HepG2 (cell line): ENCODE measurements around the gene LTV1. TPM values are rescaled to one million over a fixed set of nuclear protein-coding genes. Genes with fewer than 3 reads are reported as not detected.

ENCODE experiments used
- ATAC-seq: fragments of 200-7000 bp; cut with Tn5 transposase; 3 replicates; pipeline ENCODE4 v1.9.1; 2020; ENCODE audit warnings: mild to moderate bottlenecking, moderate library complexity
- BruUV-seq: library from RNA; stranded (reverse); fragments of 400-500 nt; replicated peaks from 2 replicates; lab custom pipeline; 2021; lab: Mats Ljungman, UMichigan
- CTCF ChIA-PET: fragments of 300-600 bp; formaldehyde crosslinking; extraction: SDS; loops from one replicate; lab custom pipeline; 2021; ENCODE audit warnings: low total read pairs, inconsistent platforms, low intra/inter-chr PET ratio; lab: Yijun Ruan, JAX
- POLR2A ChIA-PET: fragments of 350-600 bp; sonication (Branson Sonifier 250); formaldehyde crosslinking; loops from one replicate; lab custom pipeline; 2020; ENCODE audit warnings: antibody characterized with exemption, inconsistent platforms; lab: Yijun Ruan, JAX
- DNase-seq: peaks from one replicate; pipeline ENCODE4 v3.0.0-alpha.2; 2015; ENCODE audit warnings: low spot score
- FAIRE-seq: peaks from 3 replicates; lab custom pipeline; 2011; peaks lifted over from hg19 to GRCh38; lab: Jason Lieb, UNC
- H2AFZ ChIP-seq: one replicate; pipeline ENCODE4 v1.6.1; 2011; ENCODE audit warnings: low read length, inconsistent platforms
- H3K27ac ChIP-seq: fragments of 300-600 bp; 3 replicates; pipeline ENCODE4 v1.8.0; 2011; ENCODE audit warnings: mixed run types, mild to moderate bottlenecking, mixed read lengths, low read length, inconsistent platforms; ENCODE audit not compliant: insufficient read depth; ENCODE audit errors: extremely low read length
- H3K27me3 ChIP-seq, 2 experiments: fragments of 200-600 bp in 1 of 2; 2 replicates in 1 of 2; 3 replicates in 1 of 2; pipeline versions ENCODE4 v1.6.0 to v1.8.0; 2011; ENCODE audit warnings: low read length in 2 of 2, mild to moderate bottlenecking in 2 of 2, moderate library complexity in 2 of 2, inconsistent platforms in 1 of 2; ENCODE audit not compliant: insufficient read depth in 2 of 2, control insufficient read depth in 1 of 2
- H3K36me3 ChIP-seq, 2 experiments: fragments of 200-600 bp in 1 of 2; replicated peaks in 1 of 2; 2 replicates in 1 of 2; 3 replicates in 1 of 2; pipeline versions ENCODE4 v1.5.1 to v1.8.0; 2011; ENCODE audit warnings: low read length in 2 of 2, inconsistent platforms in 1 of 2; ENCODE audit not compliant: insufficient read depth in 2 of 2, control insufficient read depth in 1 of 2
- H3K4me1 ChIP-seq: 2 replicates; pipeline ENCODE4 v1.5.1; 2012; ENCODE audit warnings: low read length, inconsistent platforms; ENCODE audit not compliant: insufficient read depth
- H3K4me2 ChIP-seq: 2 replicates; pipeline ENCODE4 v1.6.0; 2011; ENCODE audit warnings: low read depth, low read length, inconsistent platforms
- H3K4me3 ChIP-seq, 3 experiments: fragments of 200-600 bp in 1 of 3; sonication (generic), shearing (Covaris generic) in 1 of 3; replicated peaks in 1 of 3; 2 replicates each; pipeline ENCODE4 v1.5.1; 2011 to 2016; ENCODE audit warnings: low read length in 3 of 3, inconsistent platforms in 2 of 3, low read depth in 2 of 3, mild to moderate bottlenecking in 2 of 3, control low read depth in 1 of 3, mixed read lengths in 1 of 3; ENCODE audit not compliant: insufficient read depth in 1 of 3
- H3K79me2 ChIP-seq: one replicate; pipeline ENCODE4 v1.6.1; 2011; ENCODE audit warnings: low read length, inconsistent platforms; ENCODE audit not compliant: insufficient read depth
- H3K9ac ChIP-seq: 2 replicates; pipeline ENCODE4 v1.6.0; 2011; ENCODE audit warnings: mild to moderate bottlenecking, low read depth, low read length, inconsistent platforms; ENCODE audit not compliant: insufficient read depth
- H3K9me3 ChIP-seq: 2 replicates; pipeline ENCODE4 v1.5.1; 2012; ENCODE audit warnings: mild to moderate bottlenecking, low read length
- H4K20me1 ChIP-seq: 2 replicates; pipeline ENCODE4 v1.6.0; 2011; ENCODE audit warnings: inconsistent platforms, mild to moderate bottlenecking, low read length, moderate library complexity; ENCODE audit not compliant: insufficient read depth
- ARID4A ChIP-seq: sonication (generic); formaldehyde crosslinking; IDR thresholded peaks from 2 replicates; pipeline ENCODE4 v1.5.0; 2020; ENCODE audit warnings: mild to moderate bottlenecking, missing genetic modification reagents, borderline replicate concordance
- DPF2 ChIP-seq: sonication (generic); formaldehyde crosslinking; IDR thresholded peaks from 2 replicates; pipeline ENCODE4 v1.4.0; 2020; ENCODE audit warnings: mild to moderate bottlenecking, low read depth, missing genetic modification reagents, borderline replicate concordance
- GMEB2 ChIP-seq: IDR thresholded peaks from 2 replicates; pipeline ENCODE4 v1.6.1; 2016; ENCODE audit warnings: missing biosample characterization, missing genetic modification reagents, low read depth
- RBM22 ChIP-seq: fragments of 200-400 bp; formaldehyde crosslinking; optimal IDR thresholded peaks from 2 replicates; pipeline ENCODE3; 2017; ENCODE audit warnings: mild to moderate bottlenecking, low read length, moderate library complexity
- ZNF646 ChIP-seq: sonication (generic); formaldehyde crosslinking; IDR thresholded peaks from 2 replicates; pipeline ENCODE4 v1.9.0; 2021; ENCODE audit warnings: mild to moderate bottlenecking, missing genetic modification reagents
- ZSCAN22 ChIP-seq: sonication (generic); formaldehyde crosslinking; IDR thresholded peaks from 2 replicates; pipeline ENCODE4 v1.4.0; 2020; ENCODE audit warnings: mild to moderate bottlenecking, missing genetic modification reagents
- WGBS: methylation state at CpG from one replicate; pipeline ENCODE4 v1.1.6; 2017; ENCODE audit warnings: low lambda C conversion rate; 5-methylcytosine and 5-hydroxymethylcytosine counted together
- in situ Hi-C: cut with HindIII; loops from 2 replicates; pipeline ENCODE4 v1.10.0; 2017; ENCODE audit warnings: low pct_unique_long_range_greater_than_20kb; ENCODE audit not compliant: extremely low pct_ligation_motif_present
- intact Hi-C: fragments of 100-400 bp; cut with micrococcal nuclease; formaldehyde crosslinking; loops from one replicate; pipeline ENCODE4 v1.10.0; 2022; ENCODE audit not compliant: unreplicated experiment
- polyA plus RNA-seq, 8 experiments: library from polyadenylated mRNA; depleted of rRNA in 3 of 8; stranded (reverse) in 7 of 8; unstranded in 1 of 8; fragments of >200 nt; fragmentation: Illumina TruSeq in 4 of 8; extraction: Trizol in 4 of 8; gene quantifications; 2 replicates each; pipeline versions ENCODE4 v1.2.1 to v1.2.3, GENCODE V29; 2011 to 2016; ENCODE audit warnings: low read depth in 4 of 8, missing spikeins in 1 of 8, mixed read lengths in 1 of 8; ENCODE audit not compliant: insufficient read depth in 1 of 8
- total RNA-seq, 5 experiments: library from RNA; depleted of rRNA; stranded (reverse); fragments of >200 nt; fragmentation: Illumina TruSeq; extraction: Trizol; gene quantifications; 2 replicates each; pipeline ENCODE4 v1.2.3, GENCODE V29; 2016; ENCODE audit warnings: low read depth in 1 of 5
- TF ChIP-seq, protein P1 (sequence below): sonication (generic); formaldehyde crosslinking; IDR thresholded peaks from 2 replicates; pipeline ENCODE4 v1.4.0; 2020; ENCODE audit warnings: missing genetic modification reagents, mild to moderate bottlenecking, borderline replicate concordance

The LTV1 gene
- total and polyA plus RNA-seq, 2 of the 13 experiments (the other 11 are each of a cell fraction or from before 2014, with no cell fraction given) = 21.1 to 85.8 TPM

DNA sequence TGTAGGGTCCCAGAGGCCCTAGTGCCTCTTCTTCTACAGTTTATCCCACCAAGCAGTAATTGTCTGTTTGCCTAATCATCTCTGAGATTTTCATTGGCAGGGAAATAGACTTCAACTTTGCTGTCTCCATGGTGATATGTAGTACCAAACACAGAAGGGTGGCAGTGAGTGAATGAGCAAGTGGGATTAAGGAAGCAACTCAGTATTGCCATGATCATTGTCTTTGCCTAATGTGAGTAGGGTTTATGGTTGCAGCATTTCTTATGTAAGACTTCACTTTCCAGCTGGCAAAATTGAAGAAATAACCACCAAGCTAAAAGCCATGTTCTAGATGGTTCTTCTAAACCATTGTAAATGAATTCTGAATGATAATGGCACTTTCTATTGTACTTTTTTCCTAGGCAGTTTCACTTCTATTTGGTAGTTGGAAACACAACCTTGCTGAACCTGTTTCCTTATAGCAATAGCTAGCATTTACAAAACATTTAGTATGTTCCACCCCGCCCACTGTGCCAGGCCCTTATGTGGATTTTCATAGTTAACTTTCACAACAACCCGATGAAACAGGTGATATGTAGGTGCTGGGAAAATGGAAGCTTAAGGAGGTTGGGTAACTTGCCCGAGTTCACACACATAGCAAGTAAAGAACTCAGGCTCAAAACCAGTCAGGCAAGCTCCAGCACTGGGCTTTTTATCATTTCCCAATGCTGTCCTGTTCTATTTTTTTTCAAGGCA is 53.2 kb downstream of the LTV1 start:
- Histone ChIP-seq H4K20me1 (no peaks in the 10 kb centered on the region), H2AFZ (no peak overlapping the region), H3K27me3 (peaks cover 0 to 4% of the 10 kb centered on the region in 2 experiments; a peak in 1 of 5 replicates), H3K36me3 (no peaks in the 10 kb centered on the region), H3K4me3 (no peak overlapping the region), H3K4me2 (no peak overlapping the region), H3K27ac (no peak overlapping the region), H3K4me1 (no peaks in the 10 kb centered on the region), H3K9me3 (no peaks in the 10 kb centered on the region), H3K9ac (no peak overlapping the region), H3K79me2 (no peaks in the 10 kb centered on the region)
- intact Hi-C loops (no loop called here), in situ Hi-C loops (no loop called here)
- no peak for DNase-seq
- WGBS = 32% methylated on average over 3 of the region's 3 CpGs
- no peak for FAIRE-seq
- ChIA-PET POLR2A (no interaction called here), CTCF (no interaction called here)
- ATAC-seq = no peak
- no TSS peak for BruUV-seq
- TF ChIP-seq RBM22 = no peak
- TF ChIP-seq, protein P1, sequence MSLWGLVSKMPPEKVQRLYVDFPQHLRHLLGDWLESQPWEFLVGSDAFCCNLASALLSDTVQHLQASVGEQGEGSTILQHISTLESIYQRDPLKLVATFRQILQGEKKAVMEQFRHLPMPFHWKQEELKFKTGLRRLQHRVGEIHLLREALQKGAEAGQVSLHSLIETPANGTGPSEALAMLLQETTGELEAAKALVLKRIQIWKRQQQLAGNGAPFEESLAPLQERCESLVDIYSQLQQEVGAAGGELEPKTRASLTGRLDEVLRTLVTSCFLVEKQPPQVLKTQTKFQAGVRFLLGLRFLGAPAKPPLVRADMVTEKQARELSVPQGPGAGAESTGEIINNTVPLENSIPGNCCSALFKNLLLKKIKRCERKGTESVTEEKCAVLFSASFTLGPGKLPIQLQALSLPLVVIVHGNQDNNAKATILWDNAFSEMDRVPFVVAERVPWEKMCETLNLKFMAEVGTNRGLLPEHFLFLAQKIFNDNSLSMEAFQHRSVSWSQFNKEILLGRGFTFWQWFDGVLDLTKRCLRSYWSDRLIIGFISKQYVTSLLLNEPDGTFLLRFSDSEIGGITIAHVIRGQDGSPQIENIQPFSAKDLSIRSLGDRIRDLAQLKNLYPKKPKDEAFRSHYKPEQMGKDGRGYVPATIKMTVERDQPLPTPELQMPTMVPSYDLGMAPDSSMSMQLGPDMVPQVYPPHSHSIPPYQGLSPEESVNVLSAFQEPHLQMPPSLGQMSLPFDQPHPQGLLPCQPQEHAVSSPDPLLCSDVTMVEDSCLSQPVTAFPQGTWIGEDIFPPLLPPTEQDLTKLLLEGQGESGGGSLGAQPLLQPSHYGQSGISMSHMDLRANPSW (CRISPR knock-in tag) = no peak
- TF ChIP-seq ZSCAN22 (CRISPR knock-in tag) = no peak
- no peak for TF ChIP-seq GMEB2 (CRISPR knock-in tag)
- no peak for TF ChIP-seq ZNF646
- TF ChIP-seq DPF2 = no peak
- TF ChIP-seq ARID4A (CRISPR knock-in tag) = no peak
